Regular cardiac myocyte (primary cell): ENCODE measurements around the gene DBNDD1. TPM values are rescaled to one million over a fixed set of nuclear protein-coding genes. Genes with fewer than 3 reads are reported as not detected.

ENCODE experiments used
- total RNA-seq: library from RNA; depleted of rRNA; stranded (reverse); fragments of >200 nt; gene quantifications from 2 replicates; pipeline ENCODE4 v1.2.3, GENCODE V29; 2014

The DBNDD1 gene
- total RNA-seq, result 1.5 and 2.3 TPM in 2 replicates

GRCh38 chr16:90018652-90019542 is at the start of gene DBNDD1:
Gene DBNDD1 (minus strand): TSS chr16:90019456. CDS start chr16:90019341, 115 bp downstream.

Other genes with a start within 250 kb of the DBNDD1 start
- gene FANCA, start 202.8 kb downstream of the DBNDD1 start, total RNA-seq, result 5.6 and 17.4 TPM in 2 replicates
- 0.77 and 1.1 TPM in 2 replicates for gene SPIRE2, start 191.0 kb downstream of the DBNDD1 start, total RNA-seq
- 175 and 185 TPM in 2 replicates for gene TCF25, start 145.9 kb downstream of the DBNDD1 start, total RNA-seq
- 4.4 and 6.5 TPM in 2 replicates for gene MC1R, start 100.6 kb downstream of the DBNDD1 start, total RNA-seq
- 119 and 496 TPM in 2 replicates for gene TUBB3, start 96.1 kb downstream of the DBNDD1 start, total RNA-seq
- gene DEF8, start 70.7 kb downstream of the DBNDD1 start, total RNA-seq, result 68.8 and 84.0 TPM in 2 replicates
- gene PRDM7, start 57.9 kb upstream of the DBNDD1 start, total RNA-seq, result not detected in 2 replicates